Thoracic aorta (tissue), 2 donors: ENCODE measurements around the gene PACSIN1. TPM values are rescaled to one million over a fixed set of nuclear protein-coding genes. Genes with fewer than 3 reads are reported as not detected.
A peak's percentile ranks its signal among the peaks of the same experiment; 100 is the strongest.

ENCODE experiments used
- ATAC-seq: fragments of 150-250 bp; one replicate; pipeline ENCODE4 v1.8.0; 2017; ENCODE audit warnings: low read depth; ENCODE audit not compliant: insufficient number of reproducible peaks, low FRiP score
- DNase-seq: peaks from one replicate; pipeline ENCODE4 v3.0.0-alpha.2; 2020; ENCODE audit warnings: low spot score
- H3K27ac ChIP-seq, 2 donors: fragments of 200-600 bp; sonication (generic); 1 replicate in 1 of 2; 2 replicates in 1 of 2; pipeline ENCODE4 v1.5.1; 2016; ENCODE audit warnings: mild to moderate bottlenecking in 2 of 2, moderate library complexity in 2 of 2
- H3K27me3 ChIP-seq: fragments of 200-600 bp; sonication (generic); replicated peaks from 2 replicates; pipeline ENCODE4 v1.6.0; 2016; ENCODE audit warnings: mild to moderate bottlenecking; ENCODE audit not compliant: insufficient read depth
- H3K36me3 ChIP-seq: fragments of 200-600 bp; sonication (generic); one replicate; pipeline ENCODE4 v1.5.1; 2016
- H3K4me1 ChIP-seq, 2 donors: fragments of 200-600 bp; sonication (generic); 1 replicate in 1 of 2; 2 replicates in 1 of 2; pipeline versions ENCODE4 v1.5.1 to v1.6.0; 2016; ENCODE audit warnings: low read depth in 2 of 2, mild to moderate bottlenecking in 1 of 2; ENCODE audit not compliant: control insufficient read depth in 1 of 2
- H3K4me3 ChIP-seq: fragments of 200-600 bp; sonication (generic); 2 replicates; pipeline ENCODE4 v1.5.1; 2016; ENCODE audit warnings: mild to moderate bottlenecking
- H3K9me3 ChIP-seq: fragments of 200-600 bp; sonication (generic); 2 replicates; pipeline ENCODE4 v1.5.1; 2016
- CTCF ChIP-seq: fragments of 200-600 bp; sonication (generic); IDR thresholded peaks from one replicate; pipeline ENCODE4 v1.5.1; 2019; ENCODE audit warnings: antibody characterized with exemption
- total RNA-seq, 2 donors: library from RNA; depleted of rRNA; stranded (reverse); fragments of >200 nt; gene quantifications; one replicate each; pipeline versions ENCODE4 v1.1.0 to v1.2.3, GENCODE V29; 2016

The PACSIN1 gene
- total RNA-seq, 2 donors from 2014 or later = 0.14 TPM; not detected in 1

- no peaks in the 10 kb centered on the region for H3K36me3 ChIP-seq
- no peaks in the 10 kb centered on the region for H3K9me3 ChIP-seq
- no peak for TF ChIP-seq CTCF
- peaks cover 0 to 6% of the 10 kb centered on the region in 2 donors for H3K4me1 ChIP-seq
- no peak overlapping the region for H3K4me3 ChIP-seq
- DNase-seq (no peak), ATAC-seq (no peak)
- no peaks in the 10 kb centered on the region for H3K27me3 ChIP-seq
- no peak overlapping the region for H3K27ac ChIP-seq
Observed at GRCh38 chr6:34457382-34457741, 8.5 kb upstream of the PACSIN1 start.

GRCh38 chr6:34457742-34458735 lies 7.8 kb upstream of the PACSIN1 start:
- H3K27me3 ChIP-seq = no peaks in the 10 kb centered on the region
- H3K4me3 ChIP-seq = no peak overlapping the region
- no peaks in the 10 kb centered on the region for H3K36me3 ChIP-seq
- ATAC-seq (no peak), DNase-seq (no peak)
- H3K4me1 ChIP-seq = peaks cover 0 to 8% of the 10 kb centered on the region in 2 donors
- H3K27ac ChIP-seq = no peak overlapping the region
- TF ChIP-seq CTCF = no peak
- H3K9me3 ChIP-seq = no peaks in the 10 kb centered on the region

DNA sequence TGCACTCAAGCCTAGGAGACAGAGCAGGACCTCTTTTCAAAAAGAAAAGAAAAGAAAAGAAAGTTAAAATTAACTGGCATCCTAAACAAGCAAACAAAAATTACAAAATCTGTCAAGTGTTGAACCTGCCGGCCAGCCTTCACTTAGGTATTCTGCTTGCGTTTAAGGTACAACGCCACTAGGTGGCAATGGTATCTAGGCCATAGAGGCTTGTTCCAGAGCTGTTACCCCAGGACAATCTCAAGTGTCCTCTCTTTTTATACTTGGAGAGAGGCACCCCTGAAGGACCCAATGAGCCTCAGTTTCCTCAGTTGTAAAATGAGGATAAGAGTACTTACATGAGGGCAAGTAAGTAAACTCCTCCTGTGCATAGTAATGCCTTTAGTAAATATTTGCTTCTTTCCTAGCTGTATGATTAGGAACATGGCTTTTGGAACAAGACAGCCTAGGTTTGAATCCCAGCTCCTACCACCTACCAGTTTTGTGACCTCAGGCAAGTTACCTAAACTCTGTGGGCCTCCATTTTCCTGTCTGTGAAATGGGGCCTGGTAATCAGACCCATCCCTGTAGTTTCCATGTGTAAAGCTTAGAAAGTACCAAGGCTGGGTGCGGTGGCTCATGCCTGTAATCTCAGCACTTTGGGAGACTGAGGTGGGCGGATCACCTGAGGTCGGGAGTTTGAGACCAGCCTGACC lies 5.8 kb upstream of the PACSIN1 start:
- Histone ChIP-seq H3K9me3 (no peaks in the 10 kb centered on the region), H3K36me3 (no peaks in the 10 kb centered on the region), H3K4me1 (peaks cover 0 to 8% of the 10 kb centered on the region in 2 donors), H3K4me3 (no peak overlapping the region), H3K27ac (no peak overlapping the region), H3K27me3 (no peaks in the 10 kb centered on the region)
- no peak for DNase-seq
- ATAC-seq = no peak
- TF ChIP-seq CTCF = peak; percentile 15

DNA sequence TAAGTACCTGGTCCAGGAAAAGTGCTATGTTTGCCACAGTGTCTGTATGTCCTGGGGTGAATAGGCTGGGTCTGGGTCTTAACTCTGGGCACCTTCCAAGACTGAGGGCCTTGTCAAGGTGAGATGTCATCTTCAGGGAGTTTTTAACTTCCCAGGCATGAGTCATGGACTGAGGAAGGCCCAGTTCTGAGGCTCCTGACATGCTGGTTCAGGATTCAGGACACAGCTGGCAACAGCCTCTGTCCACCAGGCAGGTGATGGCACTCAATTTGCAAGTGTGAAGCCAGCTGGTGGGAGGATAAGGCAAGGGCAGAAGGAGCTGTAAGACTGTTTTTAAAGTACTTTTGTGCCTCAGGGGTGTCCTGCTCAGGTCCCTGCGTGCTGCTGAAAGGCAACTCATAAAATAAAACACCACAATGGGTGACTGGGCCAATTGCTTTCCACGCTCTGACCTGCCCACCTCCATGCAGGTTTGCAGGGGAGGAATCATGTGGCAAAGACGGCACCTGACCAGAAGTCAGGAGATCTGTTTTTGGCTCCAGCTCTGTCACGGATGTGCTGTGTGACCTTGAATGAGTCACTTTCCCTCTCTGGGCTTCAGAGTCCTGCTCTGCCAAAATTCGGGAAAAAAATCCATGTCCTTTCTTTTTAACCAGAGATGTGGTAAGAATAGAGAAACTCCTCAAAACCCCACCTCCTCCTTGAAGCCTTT lies 4.9 kb upstream of the PACSIN1 start:
- Histone ChIP-seq H3K4me3 (no peak overlapping the region), H3K27ac (no peak overlapping the region), H3K27me3 (peaks cover under 1% of the 10 kb centered on the region), H3K9me3 (no peaks in the 10 kb centered on the region), H3K36me3 (no peaks in the 10 kb centered on the region), H3K4me1 (peaks cover 5 to 14% of the 10 kb centered on the region in 2 donors)
- DNase-seq (no peak), ATAC-seq (no peak)
- TF ChIP-seq CTCF = no peak

- no peak for TF ChIP-seq CTCF
- H3K36me3 ChIP-seq = no peaks in the 10 kb centered on the region
Observed at GRCh38 chr6:34462010-34462409, 3.9 kb upstream of the PACSIN1 start.

More at GRCh38 chr6:34462010-34462409, 3.9 kb upstream of the PACSIN1 start:
- H3K4me1 ChIP-seq = peaks cover 8 to 19% of the 10 kb centered on the region in 2 donors
- no peaks in the 10 kb centered on the region for H3K9me3 ChIP-seq
- no peak for ATAC-seq
- peaks cover 3% of the 10 kb centered on the region for H3K27me3 ChIP-seq
- no peak overlapping the region for H3K27ac ChIP-seq
- H3K4me3 ChIP-seq = no peak overlapping the region
- no peak for DNase-seq
